Measurements from ENCODE around the gene BPIFB3.

GRCh38 chr20:33099843-33100538 is 46.3 kb downstream of the BPIFB3 start:
- TF ChIP-seq EP300 (IDR thresholded peaks at IDR 0.05) (no peak), CTCF (IDR thresholded peaks at IDR 0.05) (no peak)

All from suprapubic skin (tissue), 3 donors.